D721Med (cell line): Measurements from ENCODE around the gene GPBP1.
"Not testable (repeated sequence)": the region's sequence is repeated elsewhere in the genome, so short reads cannot be mapped to it uniquely, and the experiment has no call there.

Experiments
- DNase-seq: peaks from one replicate; pipeline ENCODE4 v3.0.0; 2011; ENCODE audit warnings: low spot score; ENCODE audit not compliant: insufficient read length
- FAIRE-seq: peaks from 2 replicates; lab custom pipeline; 2011; peaks lifted over from hg19 to GRCh38; lab: Jason Lieb, UNC
- CTCF ChIP-seq: IDR thresholded peaks from 2 replicates; pipeline ENCODE4 v1.5.1; 2012; ENCODE audit warnings: mild to moderate bottlenecking, control low read depth; ENCODE audit not compliant: insufficient read depth; ENCODE audit errors: missing control alignments

GPBP1 gene

GRCh38 chr5:57157666-57158065 lies 16.2 kb upstream of the GPBP1 start:
- FAIRE-seq (no peak), DNase-seq (no peak)
- no peak for TF ChIP-seq CTCF

- no peak for TF ChIP-seq CTCF
- DNase-seq (no peak), FAIRE-seq (no peak)
These were observed 10.3 kb upstream of the GPBP1 start for GRCh38 chr5:57163553-57164006.

- DNase-seq (no peak), FAIRE-seq (no peak)
- TF ChIP-seq CTCF: no peak
These were observed 9.7 kb upstream of the GPBP1 start for GRCh38 chr5:57164124-57164523.

GRCh38 chr5:57165171-57165570 lies 8.7 kb upstream of the GPBP1 start:
- FAIRE-seq, DNase-seq: not testable (repeated sequence)

- FAIRE-seq (no peak), DNase-seq (no peak)
- TF ChIP-seq CTCF: no peak
These were observed 7.6 kb upstream of the GPBP1 start for GRCh38 chr5:57166276-57166675.

- FAIRE-seq: no peak
- DNase-seq: no peak
- no peak for TF ChIP-seq CTCF
These were observed 6.7 kb upstream of the GPBP1 start for GRCh38 chr5:57167201-57167600.

- FAIRE-seq: not testable (repeated sequence)
These were observed 3.7 kb upstream of the GPBP1 start for GRCh38 chr5:57170116-57170515.

GRCh38 chr5:57171816-57172465 lies 1.9 kb upstream of the GPBP1 start:
- TF ChIP-seq CTCF: no peak
- DNase-seq: no peak

More at GRCh38 chr5:57170116-57170515, 3.7 kb upstream of the GPBP1 start:
- DNase-seq: not testable (repeated sequence)

More at GRCh38 chr5:57171816-57172465, 1.9 kb upstream of the GPBP1 start:
- no peak for FAIRE-seq
